H9 (cell line): ENCODE results near the gene CYP27B1. TPM values are rescaled to one million over a fixed set of nuclear protein-coding genes. Genes with fewer than 3 reads are reported as not detected.

Source experiments
- DNase-seq: peaks from one replicate; pipeline ENCODE4 v3.0.0-alpha.2; 2017
- H2AFZ ChIP-seq: one replicate; pipeline ENCODE4 v1.6.1; 2013; ENCODE audit warnings: mild to moderate bottlenecking, low read length, control low read depth, moderate library complexity
- H2AK5ac ChIP-seq: 2 replicates; pipeline ENCODE4 v1.6.1; 2013; ENCODE audit warnings: low read length, control low read depth, mixed read lengths; ENCODE audit not compliant: insufficient read length
- H2BK120ac ChIP-seq: one replicate; pipeline ENCODE4 v1.6.1; 2013; ENCODE audit warnings: low read depth, mild to moderate bottlenecking, low read length, control low read depth, inconsistent platforms; ENCODE audit not compliant: poor library complexity, severe bottlenecking
- H2BK12ac ChIP-seq: 2 replicates; pipeline ENCODE4 v1.6.1; 2013; ENCODE audit warnings: low read length, control low read depth, mixed read lengths, low read depth; ENCODE audit not compliant: insufficient read length
- H2BK15ac ChIP-seq: 2 replicates; pipeline ENCODE4 v1.6.1; 2013; ENCODE audit warnings: low read depth, low read length, control low read depth
- H2BK20ac ChIP-seq: one replicate; pipeline ENCODE4 v1.6.1; 2013; ENCODE audit warnings: low read depth, mild to moderate bottlenecking, low read length, control low read depth, inconsistent platforms; ENCODE audit not compliant: poor library complexity, severe bottlenecking
- H2BK5ac ChIP-seq: 2 replicates; pipeline ENCODE4 v1.6.1; 2013; ENCODE audit warnings: low read length, control low read depth, mixed read lengths; ENCODE audit not compliant: insufficient read length
- H3K14ac ChIP-seq: 2 replicates; pipeline ENCODE4 v1.6.1; 2013; ENCODE audit warnings: low read length, control low read depth; ENCODE audit not compliant: insufficient read depth
- H3K18ac ChIP-seq: 2 replicates; pipeline ENCODE4 v1.6.1; 2013; ENCODE audit warnings: low read depth, mild to moderate bottlenecking, mixed read lengths, low read length, control low read depth; ENCODE audit not compliant: insufficient read length
- H3K23ac ChIP-seq: 2 replicates; pipeline ENCODE4 v1.6.1; 2013; ENCODE audit warnings: low read length, control low read depth, mixed read lengths, low read depth; ENCODE audit not compliant: insufficient read length
- H3K23me2 ChIP-seq: 2 replicates; pipeline ENCODE4 v1.6.1; 2013; ENCODE audit warnings: low read depth, mild to moderate bottlenecking, mixed read lengths, low read length, control low read depth; ENCODE audit not compliant: insufficient read length, poor library complexity, severe bottlenecking
- H3K27ac ChIP-seq: 2 replicates; pipeline ENCODE4 v1.5.1; 2013; ENCODE audit warnings: low read length, control low read depth, mixed read lengths, low read depth; ENCODE audit not compliant: insufficient read length
- H3K27me3 ChIP-seq: 2 replicates; pipeline ENCODE4 v1.6.1; 2013; ENCODE audit warnings: low read length, control low read depth, inconsistent platforms; ENCODE audit not compliant: insufficient read depth
- H3K4ac ChIP-seq: 2 replicates; pipeline ENCODE4 v1.6.1; 2013; ENCODE audit warnings: low read depth, mild to moderate bottlenecking, control low read depth, inconsistent platforms, low read length, moderate library complexity
- H3K4me1 ChIP-seq: 2 replicates; pipeline ENCODE4 v1.6.1; 2013; ENCODE audit warnings: low read length, control low read depth, inconsistent platforms; ENCODE audit not compliant: insufficient read depth
- H3K4me2 ChIP-seq: 2 replicates; pipeline ENCODE4 v1.6.1; 2013; ENCODE audit warnings: low read length, control low read depth, mixed read lengths; ENCODE audit not compliant: insufficient read length, insufficient read depth
- H3K56ac ChIP-seq: 2 replicates; pipeline ENCODE4 v1.6.1; 2013; ENCODE audit warnings: low read depth, mild to moderate bottlenecking, mixed read lengths, low read length, control low read depth; ENCODE audit not compliant: insufficient read length
- H3K79me1 ChIP-seq: 2 replicates; pipeline ENCODE4 v1.6.1; 2013; ENCODE audit warnings: low read depth, mild to moderate bottlenecking, moderate library complexity, low read length, control low read depth, inconsistent platforms; ENCODE audit not compliant: insufficient read depth, poor library complexity, severe bottlenecking
- H3K79me2 ChIP-seq: 2 replicates; pipeline ENCODE4 v1.6.1; 2013; ENCODE audit warnings: low read length, control low read depth, inconsistent platforms; ENCODE audit not compliant: insufficient read depth
- H3K9ac ChIP-seq: 2 replicates; pipeline ENCODE4 v1.6.1; 2013; ENCODE audit warnings: low read length, control low read depth, mixed read lengths; ENCODE audit not compliant: insufficient read length; ENCODE audit errors: extremely low read depth
- H3K9me3 ChIP-seq: one replicate; pipeline ENCODE4 v1.6.1; 2013; ENCODE audit warnings: low read depth, low read length, inconsistent platforms; ENCODE audit not compliant: control insufficient read depth
- H3T11ph ChIP-seq: one replicate; pipeline ENCODE4 v1.6.1; 2013; ENCODE audit warnings: mild to moderate bottlenecking, low read length, control low read depth, inconsistent platforms
- H4K20me1 ChIP-seq: one replicate; pipeline ENCODE4 v1.6.1; 2013; ENCODE audit not compliant: control insufficient read depth, insufficient read length, insufficient read depth
- H4K5ac ChIP-seq: 2 replicates; pipeline ENCODE4 v1.6.1; 2013; ENCODE audit warnings: low read depth, mild to moderate bottlenecking, mixed read lengths, low read length, control low read depth; ENCODE audit not compliant: insufficient read length
- H4K8ac ChIP-seq: replicated peaks from 2 replicates; pipeline ENCODE4 v1.6.1; 2013; ENCODE audit warnings: low read length, control low read depth, mixed read lengths, low read depth; ENCODE audit not compliant: insufficient read length
- H4K91ac ChIP-seq: 2 replicates; pipeline ENCODE4 v1.6.1; 2013; ENCODE audit warnings: low read depth, mild to moderate bottlenecking, moderate library complexity, mixed read lengths, low read length, control low read depth; ENCODE audit not compliant: insufficient read length
- H3K27ac Mint-ChIP-seq, 3 experiments: 2 replicates in 2 of 3; 3 replicates in 1 of 3; pipeline ENCODE4 v1.8.0; 2020 to 2021; ENCODE audit warnings: mixed read lengths in 3 of 3, mild to moderate bottlenecking in 1 of 3, moderate library complexity in 1 of 3
- H3K27me3 Mint-ChIP-seq: 2 replicates; pipeline ENCODE4 v1.8.0; 2021; ENCODE audit warnings: low read depth, mild to moderate bottlenecking, moderate library complexity, mixed read lengths
- H3K36me3 Mint-ChIP-seq, 3 experiments: 2 replicates in 2 of 3; 3 replicates in 1 of 3; pipeline ENCODE4 v1.8.0; 2020 to 2021; ENCODE audit warnings: low read depth in 3 of 3, mixed read lengths in 3 of 3; ENCODE audit not compliant: insufficient read depth in 1 of 3
- H3K4me1 Mint-ChIP-seq, 2 experiments: 2 replicates each; pipeline ENCODE4 v1.8.0; 2020; ENCODE audit warnings: mixed read lengths in 2 of 2
- H3K4me3 Mint-ChIP-seq, 2 experiments: 2 replicates in 1 of 2; 3 replicates in 1 of 2; pipeline ENCODE4 v1.8.0; 2020 to 2021; ENCODE audit warnings: mild to moderate bottlenecking in 2 of 2, mixed read lengths in 2 of 2, moderate library complexity in 1 of 2
- H3K9me3 Mint-ChIP-seq, 2 experiments: 2 replicates in 1 of 2; 3 replicates in 1 of 2; pipeline ENCODE4 v1.8.0; 2020; ENCODE audit warnings: mild to moderate bottlenecking in 2 of 2, mixed read lengths in 2 of 2, moderate library complexity in 1 of 2
- CTCF ChIP-seq: fragments of 200-600 bp; sonication (generic); conservative IDR thresholded peaks from 3 replicates; pipeline ENCODE4 v1.8.0; 2021; ENCODE audit warnings: antibody characterized with exemption, mild to moderate bottlenecking
- WGBS: extraction: QIAGEN DNeasy Blood & Tissue Kit; methylation state at CpG from one replicate; pipeline ENCODE4 v1.1.7; 2013; ENCODE audit warnings: missing lambda C conversion rate, low lambda C conversion rate, mixed read lengths; ENCODE audit not compliant: insufficient read length; ENCODE audit errors: extremely low coverage; 5-methylcytosine and 5-hydroxymethylcytosine counted together
- total RNA-seq: library from RNA; stranded (reverse); gene quantifications from 2 replicates; pipeline ENCODE4 v1.2.1, GENCODE V29; 2021

Gene CYP27B1
- total RNA-seq, 1 experiment from 2014 or later = 6.1 TPM

- no CpG with 5 or more reads among the region's 2 CpGs for WGBS
- H3K4me1 ChIP-seq = no peaks in the 10 kb centered on the region
- H3K79me2 ChIP-seq = no peaks in the 10 kb centered on the region; the same call in 1 of the 2 replicates
- no peak overlapping the region for H3K9ac ChIP-seq
- no peak for TF ChIP-seq CTCF
- no peak overlapping the region for H3K14ac ChIP-seq
- H4K20me1 ChIP-seq = no peaks in the 10 kb centered on the region
- H3K9me3 Mint-ChIP-seq = peaks cover 0 to 3% of the 10 kb centered on the region in 2 experiments; a peak in 2 of 5 replicates
- peaks cover 4 to 7% of the 10 kb centered on the region in 2 experiments for H3K4me1 Mint-ChIP-seq
- H3K27ac ChIP-seq = no peak overlapping the region
- no peak overlapping the region for H2BK120ac ChIP-seq
- H2BK20ac ChIP-seq = no peak overlapping the region
- no peak overlapping the region for H2AK5ac ChIP-seq
- no peaks in the 10 kb centered on the region for H3K27me3 Mint-ChIP-seq
- H2AFZ ChIP-seq = no peak overlapping the region
- no peak overlapping the region for H4K8ac ChIP-seq
- H4K5ac ChIP-seq = no peak overlapping the region
- H3K56ac ChIP-seq = no peak overlapping the region
- H3K4ac ChIP-seq = no peak overlapping the region
- no peaks in the 10 kb centered on the region for H3K79me1 ChIP-seq
- no peak overlapping the region for H3K27ac Mint-ChIP-seq
- no peak overlapping the region for H2BK12ac ChIP-seq
- H3K27me3 ChIP-seq = no peaks in the 10 kb centered on the region
- H3K23me2 ChIP-seq = peaks cover 5% of the 10 kb centered on the region
- H2BK15ac ChIP-seq = no peak overlapping the region
- no peak for DNase-seq
- peaks cover 14 to 26% (median 14%) of the 10 kb centered on the region in 3 experiments for H3K36me3 Mint-ChIP-seq
- H2BK5ac ChIP-seq = no peak overlapping the region
- H3K4me2 ChIP-seq = no peak overlapping the region
- no peak overlapping the region for H3K18ac ChIP-seq
- no peak overlapping the region for H4K91ac ChIP-seq
- H3K23ac ChIP-seq = no peak overlapping the region
- peak overlapping the region in 1 of 2 experiments; percentile 100; a peak in 2 of 5 replicates for H3K4me3 Mint-ChIP-seq
- H3T11ph ChIP-seq = no peak overlapping the region
- H3K9me3 ChIP-seq = no peaks in the 10 kb centered on the region
These were observed 14.9 kb upstream of the CYP27B1 start for GRCh38 chr12:57781801-57782200.
